Adrenal gland (tissue), 5 donors: ENCODE data around the gene HTR3B.

Experiments used
- POLR2A ChIP-seq, 2 donors: fragments of 450-650 bp; IDR thresholded peaks; one replicate each; pipeline ENCODE4 v1.6.1; 2017; ENCODE audit warnings: antibody characterized with exemption in 2 of 2, mild to moderate bottlenecking in 2 of 2, moderate library complexity in 1 of 2
- TF ChIP-seq, protein P1 (sequence below), 6 experiments: fragments of 450-650 bp in 4 of 6; fragments of 200-600 bp in 2 of 6; sonication (generic) in 1 of 6; IDR thresholded peaks; 1 replicate in 5 of 6; 2 replicates in 1 of 6; pipeline versions ENCODE4 v1.5.1 to v1.8.0; 2016 to 2021; ENCODE audit warnings: antibody characterized with exemption in 6 of 6, mild to moderate bottlenecking in 2 of 6, moderate library complexity in 1 of 6
- donor health status: DM: no; HTN: no; CAD: no.

DNA sequence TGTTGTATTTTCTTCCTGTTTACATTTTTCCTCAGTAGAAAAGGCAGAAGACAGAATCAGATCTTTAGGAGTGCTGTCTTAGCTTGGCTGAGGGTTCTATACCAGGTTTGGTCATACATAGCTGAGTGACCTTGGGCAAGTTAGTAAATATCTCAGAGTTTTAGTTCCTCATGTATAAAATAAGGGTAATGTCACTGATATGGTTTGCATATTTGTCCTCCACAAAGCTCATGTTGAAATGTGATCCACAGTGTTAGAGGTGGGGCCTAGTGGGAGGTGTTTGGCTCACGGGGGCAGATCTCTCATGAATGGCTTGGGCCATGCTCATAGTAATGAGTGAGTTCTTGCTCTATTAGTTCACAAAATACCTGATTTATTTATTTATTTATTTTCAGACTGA lies 62.8 kb downstream of the HTR3B start:
- TF ChIP-seq, protein P1, sequence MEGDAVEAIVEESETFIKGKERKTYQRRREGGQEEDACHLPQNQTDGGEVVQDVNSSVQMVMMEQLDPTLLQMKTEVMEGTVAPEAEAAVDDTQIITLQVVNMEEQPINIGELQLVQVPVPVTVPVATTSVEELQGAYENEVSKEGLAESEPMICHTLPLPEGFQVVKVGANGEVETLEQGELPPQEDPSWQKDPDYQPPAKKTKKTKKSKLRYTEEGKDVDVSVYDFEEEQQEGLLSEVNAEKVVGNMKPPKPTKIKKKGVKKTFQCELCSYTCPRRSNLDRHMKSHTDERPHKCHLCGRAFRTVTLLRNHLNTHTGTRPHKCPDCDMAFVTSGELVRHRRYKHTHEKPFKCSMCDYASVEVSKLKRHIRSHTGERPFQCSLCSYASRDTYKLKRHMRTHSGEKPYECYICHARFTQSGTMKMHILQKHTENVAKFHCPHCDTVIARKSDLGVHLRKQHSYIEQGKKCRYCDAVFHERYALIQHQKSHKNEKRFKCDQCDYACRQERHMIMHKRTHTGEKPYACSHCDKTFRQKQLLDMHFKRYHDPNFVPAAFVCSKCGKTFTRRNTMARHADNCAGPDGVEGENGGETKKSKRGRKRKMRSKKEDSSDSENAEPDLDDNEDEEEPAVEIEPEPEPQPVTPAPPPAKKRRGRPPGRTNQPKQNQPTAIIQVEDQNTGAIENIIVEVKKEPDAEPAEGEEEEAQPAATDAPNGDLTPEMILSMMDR (IDR thresholded peaks at IDR 0.05) = no peak
- TF ChIP-seq POLR2A (IDR thresholded peaks at IDR 0.05) = no peak
